ENCODE data around the gene NTN5.

The NTN5 gene

DNA sequence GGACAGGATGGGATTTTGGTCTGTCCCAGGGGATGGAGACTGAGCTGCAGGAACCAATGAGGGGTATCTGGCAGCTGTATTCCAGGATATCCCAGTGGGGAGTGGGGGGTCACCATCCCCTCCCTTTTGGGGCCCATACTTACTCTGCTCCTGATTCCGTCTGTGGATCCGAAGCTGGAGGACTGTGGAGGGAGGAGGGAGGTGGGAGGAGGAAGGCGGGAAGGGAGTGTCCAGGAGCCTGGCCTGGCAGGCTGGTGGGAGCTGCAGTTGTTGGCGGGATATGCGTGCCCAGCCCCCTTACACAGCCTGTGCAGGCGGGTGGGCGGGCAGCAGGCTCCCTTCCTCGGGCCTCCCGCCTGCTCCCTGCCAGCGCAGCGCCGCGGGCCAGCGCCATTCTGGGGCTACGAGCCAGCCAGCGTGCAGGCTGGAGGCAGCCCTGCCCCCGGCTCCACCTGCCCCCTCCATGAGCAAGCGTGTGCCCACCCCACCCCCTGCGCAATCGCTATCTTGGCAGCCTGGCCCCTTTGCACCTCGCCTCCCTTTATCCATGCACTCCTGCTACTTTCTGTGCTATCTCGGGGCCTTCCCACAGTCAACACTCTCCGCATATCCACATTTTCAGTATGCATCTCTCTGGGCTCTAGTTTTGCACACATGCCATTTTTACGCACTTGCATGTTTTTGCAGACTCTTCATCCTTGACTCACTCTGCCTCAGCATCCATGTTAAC, 43.9 kb upstream of the NTN5 start:
- no peak for TF ChIP-seq CTCF (IDR thresholded peaks at IDR 0.05; ENCODE audit: control extremely low read depth, extremely low read depth, low read depth, missing control alignments)
- CTCF ChIA-PET, result interaction anchor here (1.3 to 2.9 kb wide), 3 partner anchors 11 to 71 kb away, joined by 3 to 9 read pairs (median 3); partner anchors contain the start of gene CA11
- DNase-seq (ENCODE audit: extremely low spot score), result no peak
- POLR2A ChIA-PET, result interaction anchor here (0.7 kb wide), 1 partner anchor 42 kb away, joined by 3 read pairs; no protein-coding TSS in a partner anchor

GRCh38 chr19:48715681-48716171, 42.9 kb upstream of the NTN5 start:
- POLR2A ChIA-PET, result no interaction called here
- TF ChIP-seq CTCF (IDR thresholded peaks at IDR 0.05; ENCODE audit: control extremely low read depth, extremely low read depth, low read depth, missing control alignments), result no peak
- CTCF ChIA-PET, result interaction anchor here (1.3 to 2.9 kb wide), 3 partner anchors 12 to 70 kb away, joined by 3 to 9 read pairs (median 3); partner anchors contain the start of gene CA11
- DNase-seq (ENCODE audit: extremely low spot score), result no peak

DNA sequence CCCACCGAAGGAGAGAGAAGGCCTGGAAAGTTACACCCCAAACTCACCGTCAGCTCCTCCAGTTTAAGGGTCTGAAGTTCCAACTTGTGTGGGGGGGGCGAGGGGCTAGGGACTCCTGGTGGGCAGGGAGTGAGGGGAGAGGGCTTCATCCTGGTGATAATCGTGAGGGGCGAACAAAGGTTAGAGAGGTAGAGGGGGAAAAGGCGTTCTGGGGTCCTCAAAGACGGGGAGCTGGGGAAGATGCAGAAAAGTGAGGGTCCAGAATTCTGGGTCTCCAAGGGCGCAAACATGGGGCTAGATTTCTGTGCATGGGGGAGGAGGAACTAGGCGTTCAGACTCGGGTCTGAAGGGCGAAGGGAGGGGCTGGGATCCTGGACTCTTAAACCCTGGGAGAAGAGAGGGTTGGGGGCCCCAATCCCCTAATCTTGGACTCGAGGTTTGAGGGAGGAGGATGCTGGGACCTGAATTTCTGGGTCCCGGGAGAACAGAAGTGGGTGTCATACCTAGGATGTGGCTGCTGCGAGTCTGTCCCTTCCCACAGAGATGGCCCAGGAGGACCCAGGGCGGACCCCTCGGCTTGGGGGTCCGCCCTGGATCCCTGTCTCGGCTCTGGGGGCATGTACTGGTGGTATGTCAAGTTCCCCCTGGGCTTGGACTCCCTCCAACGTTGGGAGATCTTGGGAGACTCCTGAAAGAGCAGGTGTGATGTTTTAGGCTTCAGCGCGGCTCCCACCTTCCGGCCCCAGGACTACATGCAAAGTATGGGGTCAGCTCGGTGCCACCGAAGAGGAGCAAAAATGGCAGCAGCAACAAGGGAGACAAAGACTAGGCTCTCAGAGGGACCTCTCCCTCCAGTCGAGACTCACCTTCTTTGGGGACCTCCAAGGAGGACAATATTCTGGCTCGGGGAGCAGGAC, 42.2 kb upstream of the NTN5 start:
- no peak for DNase-seq (ENCODE audit: extremely low spot score)
- CTCF ChIA-PET, result interaction anchor here (1.0 to 5.1 kb wide), 7 partner anchors 9 to 278 kb away, joined by 3 to 22 read pairs (median 5); partner anchors contain the start of gene GYS1
- no peak for TF ChIP-seq CTCF (IDR thresholded peaks at IDR 0.05; ENCODE audit: control extremely low read depth, extremely low read depth, low read depth, missing control alignments)
- POLR2A ChIA-PET, result no interaction called here

DNA sequence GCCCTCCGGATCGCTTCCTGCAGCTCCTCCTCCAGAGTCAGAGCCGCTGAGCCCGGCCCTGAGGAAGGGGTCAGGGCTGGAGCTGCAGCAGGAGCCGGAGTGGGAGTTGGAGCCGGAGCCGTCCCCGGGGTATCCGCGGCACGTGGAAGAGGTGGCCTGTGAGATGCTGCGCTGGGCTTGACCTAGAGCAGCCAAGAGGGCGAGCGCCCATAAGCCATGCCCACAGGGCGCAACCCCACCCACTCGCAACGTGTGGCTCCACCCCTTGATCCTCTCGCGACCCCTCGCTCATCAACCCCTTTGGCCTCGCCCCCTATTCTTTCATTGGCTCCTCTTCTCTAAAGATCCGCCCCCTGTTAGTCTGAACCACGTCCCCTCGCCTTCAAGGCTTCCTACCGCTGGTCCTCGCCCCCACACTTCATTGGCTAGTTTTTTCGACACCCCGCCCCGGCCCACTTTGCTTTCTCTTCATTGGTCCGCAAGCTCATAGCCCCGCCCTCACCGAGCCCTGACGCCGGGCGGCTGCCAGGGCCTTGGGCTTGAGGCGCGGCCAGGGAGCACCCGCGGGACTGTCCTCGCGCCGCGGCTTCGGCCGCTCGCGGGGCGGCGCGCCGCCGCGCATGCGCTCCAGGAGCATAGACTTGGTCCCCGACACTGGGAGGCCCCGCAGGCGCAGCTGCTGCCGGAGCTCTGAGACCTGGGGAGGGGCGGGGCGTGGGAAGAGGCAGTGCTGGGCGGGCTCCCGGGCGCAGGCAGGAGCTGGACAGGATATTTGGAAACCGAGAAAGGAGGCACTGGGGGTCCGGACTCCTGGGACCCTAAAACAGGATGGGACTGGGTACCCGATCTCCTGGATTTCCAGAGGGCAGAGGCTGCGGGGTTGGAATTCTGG, 41.3 kb upstream of the NTN5 start:
- ChIA-PET CTCF (interaction anchor here (1.0 to 5.1 kb wide), 11 partner anchors 10 to 441 kb away, joined by 3 to 22 read pairs (median 4); partner anchors contain the start of genes CA11, GYS1 and HRC), POLR2A (interaction anchor here (0.5 to 1.2 kb wide), 3 partner anchors 158 to 879 kb away, joined by 3 to 6 read pairs (median 4); partner anchors contain the start of gene PPP1R15A)
- no peak for TF ChIP-seq CTCF (IDR thresholded peaks at IDR 0.05; ENCODE audit: control extremely low read depth, extremely low read depth, low read depth, missing control alignments)
- peak; percentile 99 for DNase-seq (ENCODE audit: extremely low spot score)

GRCh38 chr19:48713041-48713863, 40.4 kb upstream of the NTN5 start:
- POLR2A ChIA-PET, result interaction anchor here (0.6 to 1.2 kb wide), 2 partner anchors 159 to 220 kb away, joined by 3 to 4 read pairs; partner anchors contain the start of gene PPP1R15A
- TF ChIP-seq CTCF (IDR thresholded peaks at IDR 0.05; ENCODE audit: control extremely low read depth, extremely low read depth, low read depth, missing control alignments), result no peak
- DNase-seq (ENCODE audit: extremely low spot score), result no peak
- CTCF ChIA-PET, result interaction anchor here (1.0 to 5.1 kb wide), 7 partner anchors 10 to 442 kb away, joined by 3 to 22 read pairs (median 3); partner anchors contain the start of genes CA11 and HRC
